NOMO-1 treated with dmso at 0.1 percent for 144 hours (cell line): ENCODE measurements around the gene TOMM20L.

ENCODE experiments used
- DNase-seq: peaks from one replicate; lab custom pipeline; 2025; ENCODE audit not compliant: unreplicated experiment; lab: John Stamatoyannopoulos, UW

TOMM20L gene

DNA sequence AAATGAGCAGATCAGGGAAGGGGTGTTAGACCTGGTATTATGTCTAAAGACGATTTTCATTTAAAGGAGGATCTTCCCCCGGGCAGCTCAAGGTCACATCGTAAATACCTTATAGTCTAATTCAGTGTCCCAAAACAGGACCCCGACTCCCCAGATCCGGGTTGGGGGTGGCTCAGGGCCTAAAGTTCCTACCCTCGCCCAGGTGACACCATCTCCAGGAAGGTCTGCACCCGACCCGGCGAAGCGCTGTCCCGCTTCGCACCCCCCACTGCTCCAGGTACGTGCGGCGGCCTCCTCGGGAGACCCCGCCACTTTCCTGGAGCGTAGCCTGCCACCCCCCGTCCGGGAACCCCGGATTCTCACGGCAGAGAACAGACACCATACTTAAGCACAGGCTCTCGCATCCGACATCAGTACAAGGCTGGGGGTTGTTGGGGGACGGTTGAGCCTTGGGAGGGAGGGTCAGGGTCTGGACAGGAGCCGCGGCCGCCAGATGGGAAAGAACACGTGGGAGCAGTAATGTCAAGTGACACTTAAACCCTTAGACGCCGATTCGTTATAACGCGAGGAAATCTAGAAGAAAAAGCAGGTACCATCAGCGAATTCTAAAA is 31.0 kb downstream of the TOMM20L start:
- peak; percentile 69 for DNase-seq

DNA sequence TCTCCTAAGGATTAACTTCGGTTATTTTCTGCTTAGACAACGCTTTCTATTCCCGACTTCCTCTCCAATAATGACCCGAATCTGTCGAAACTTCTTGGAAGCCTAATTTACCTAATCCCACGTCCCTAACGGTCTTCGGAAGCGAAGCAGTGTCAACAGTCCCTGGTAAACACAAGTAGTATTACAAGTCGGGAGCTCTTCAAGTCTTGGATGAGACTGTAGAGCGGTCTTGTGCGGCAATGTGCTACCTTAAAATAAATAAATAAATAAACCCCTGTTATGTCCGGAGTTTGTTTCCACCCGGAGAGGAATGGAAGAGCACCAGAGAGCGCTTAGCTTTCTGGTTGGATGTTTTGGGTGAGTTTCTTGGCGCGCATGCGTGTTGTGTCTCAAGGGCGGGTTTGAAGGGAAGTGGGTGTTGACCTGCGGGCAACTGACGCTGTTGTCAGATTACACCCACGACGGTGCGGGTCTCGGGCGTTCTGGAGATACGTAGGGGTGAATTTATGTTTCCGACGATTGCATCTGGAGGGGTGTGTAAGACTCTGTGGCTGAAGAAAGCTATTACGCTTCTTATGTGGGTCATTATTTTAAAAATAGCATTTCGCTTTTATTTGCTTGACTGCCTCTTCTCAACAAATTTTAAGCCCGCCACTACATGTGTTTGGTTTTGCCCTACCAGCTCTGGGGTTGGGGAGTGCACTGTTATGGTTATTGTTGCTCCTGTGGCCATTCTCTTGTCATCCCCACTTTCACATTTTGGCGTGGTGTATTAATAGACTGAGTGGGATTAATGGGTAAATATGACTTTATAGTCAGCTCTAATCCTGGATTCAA is 31.8 kb downstream of the TOMM20L start, which contains the start of the genes KIAA0586 and TIMM9:
KIAA0586 (plus strand) TSS at position 439 of the 837 bp plus-strand sequence. CDS start 546 bp downstream, outside the sequence.
TIMM9 (minus strand) TSS at position 251 of the 837 bp plus-strand sequence. CDS start 15,586 bp downstream, outside the sequence.
- DNase-seq: peak; percentile 94

DNA sequence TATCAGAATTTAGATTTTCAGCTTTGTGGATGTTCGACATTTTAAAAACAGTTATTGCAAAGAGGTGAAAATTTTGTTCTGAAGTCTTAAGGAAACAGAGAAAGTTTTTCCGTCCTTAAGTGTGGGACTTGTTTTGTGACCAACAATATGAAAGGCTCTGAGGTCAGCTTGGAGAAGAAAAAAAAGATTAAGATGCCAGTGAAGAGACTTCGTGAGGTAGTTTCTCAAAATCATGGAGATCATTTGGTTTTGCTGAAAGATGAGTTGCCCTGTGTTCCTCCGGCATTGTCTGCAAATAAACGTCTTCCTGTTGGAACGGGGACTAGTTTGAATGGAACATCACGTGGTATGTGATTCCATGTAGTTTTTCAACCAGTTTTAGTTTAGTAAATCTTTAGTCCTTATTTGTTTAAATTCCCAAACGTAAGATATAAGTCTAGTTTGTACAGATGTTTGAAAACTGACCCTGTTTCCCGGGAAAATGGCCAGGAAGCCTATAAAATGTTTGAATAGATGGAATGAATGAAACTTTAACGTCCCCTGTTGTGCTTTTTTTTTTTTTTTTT is 32.5 kb downstream of the TOMM20L start:
- no peak for DNase-seq

DNA sequence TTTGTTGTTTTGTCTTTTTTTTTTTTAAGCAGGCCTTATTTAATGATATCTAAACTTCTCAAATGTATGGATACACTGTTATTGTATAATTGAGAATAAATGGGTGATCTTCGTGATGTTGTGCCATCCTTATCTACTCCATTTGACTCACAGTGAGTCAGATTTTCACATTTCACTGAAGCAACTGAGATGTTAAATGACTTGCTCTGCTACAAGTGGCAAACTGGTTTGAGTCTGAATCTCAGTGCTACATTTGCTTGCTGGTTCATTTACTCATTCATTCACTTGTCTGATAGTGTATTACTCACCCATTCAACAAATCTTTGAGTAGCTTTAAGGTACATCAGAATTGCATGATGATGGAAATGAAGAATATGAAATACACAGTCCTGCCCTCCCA is 34.4 kb downstream of the TOMM20L start:
- no peak for DNase-seq

DNA sequence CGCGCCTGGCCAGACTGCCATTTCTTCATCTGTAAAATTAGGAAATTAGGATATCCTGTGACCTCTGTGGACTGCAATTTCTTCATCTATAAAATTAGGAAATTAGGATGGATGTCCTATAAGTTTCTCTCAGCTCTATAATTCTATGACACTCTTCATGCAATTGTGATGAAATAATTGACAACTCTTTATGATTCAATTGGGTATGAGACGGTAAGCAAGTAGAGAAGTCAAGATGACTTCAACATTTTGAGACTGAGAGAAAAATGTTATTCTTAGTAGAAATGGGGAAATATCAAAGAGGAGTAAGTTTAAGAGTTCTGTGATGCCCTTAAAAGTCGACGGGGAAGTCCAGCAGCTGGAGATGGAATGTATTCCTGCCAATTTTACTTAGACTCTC is 43.7 kb downstream of the TOMM20L start:
- DNase-seq: no peak

DNA sequence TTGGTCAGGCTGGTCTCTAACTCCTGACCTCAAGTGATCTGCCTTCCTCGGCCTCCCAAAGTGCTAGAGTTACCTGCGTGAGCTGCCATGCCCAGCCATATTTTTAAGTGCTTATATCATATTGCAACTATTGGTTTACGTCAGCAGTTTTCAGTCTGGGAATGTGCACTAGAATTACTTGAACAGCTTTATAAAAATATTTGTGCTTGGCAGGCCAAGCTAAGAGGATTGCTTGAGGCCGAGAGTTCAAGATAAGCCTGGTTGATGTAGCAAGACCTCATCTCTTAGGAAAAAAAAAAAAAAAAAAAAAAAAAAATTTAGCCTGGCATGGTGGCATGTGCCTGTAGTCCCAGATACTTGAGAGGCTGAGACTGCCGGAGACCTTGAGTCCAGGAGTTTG is 48.9 kb downstream of the TOMM20L start:
- no peak for DNase-seq

DNA sequence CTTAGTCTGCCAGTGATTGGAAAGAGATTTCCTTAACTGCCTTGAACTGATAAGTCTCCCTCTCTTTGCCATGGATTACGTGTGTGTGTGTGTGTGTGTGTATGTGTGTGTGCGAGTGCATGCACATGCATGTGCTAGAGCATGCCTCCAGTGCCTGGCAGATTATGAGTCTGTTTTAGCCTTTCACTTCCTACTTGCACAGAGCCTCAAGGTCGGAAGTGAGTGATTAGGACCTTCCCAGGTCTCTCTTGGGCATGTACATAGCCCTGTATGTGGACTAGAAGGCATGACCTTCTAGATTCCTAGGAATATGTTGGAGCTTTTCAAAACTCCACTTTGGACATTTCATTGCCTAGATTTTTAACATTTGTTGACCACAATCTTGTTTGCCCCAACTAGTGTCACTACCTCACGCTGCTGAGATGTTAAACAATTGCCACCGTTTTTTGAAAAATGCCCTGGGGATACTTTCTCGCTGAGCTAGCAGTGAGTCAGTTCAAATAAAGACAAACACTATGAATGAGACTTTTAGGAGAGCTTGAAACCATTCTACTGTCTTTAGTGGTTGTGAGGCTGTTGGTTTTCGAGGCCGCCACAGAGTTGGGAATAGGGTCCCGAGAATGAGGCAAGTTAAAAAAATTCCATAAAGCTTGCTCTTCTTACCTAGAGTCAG is 60.0 kb downstream of the TOMM20L start:
- DNase-seq: no peak
